ENCODE results near the gene ATAD3C. TPM values are rescaled to one million over a fixed set of nuclear protein-coding genes. Genes with fewer than 3 reads are reported as not detected.
A peak's percentile ranks its signal among the peaks of the same experiment; 100 is the strongest.

The ATAD3C gene
- total RNA-seq, 2 donors from 2014 or later, result 0.55 TPM

- Mint-ChIP-seq H3K9me3 (peaks cover 3% of the 10 kb centered on the region), H3K27ac (no peak overlapping the region), H3K4me1 (peaks cover 12% of the 10 kb centered on the region), H3K27me3 (ENCODE audit: insufficient read depth) (peaks cover 8% of the 10 kb centered on the region), H3K36me3 (ENCODE audit: low read depth) (no peaks in the 10 kb centered on the region), H3K4me3 (no peak overlapping the region)
- no peaks in the 10 kb centered on the region for H3K36me3 ChIP-seq (ENCODE audit: control insufficient read depth, insufficient read depth, low read length)
- no peaks in the 10 kb centered on the region for H3K9me3 ChIP-seq (ENCODE audit: control insufficient read depth, low read length)
- H3K4me3 ChIP-seq (ENCODE audit: low read length), result no peak overlapping the region
- peaks cover 16% of the 10 kb centered on the region for H3K27me3 ChIP-seq (ENCODE audit: control insufficient read depth, insufficient read depth, low read length, poor library complexity, severe bottlenecking)
- peaks cover 17% of the 10 kb centered on the region for H3K4me1 ChIP-seq (ENCODE audit: control insufficient read depth, insufficient read depth, low read length)
- H3K9ac ChIP-seq (ENCODE audit: extremely low read depth, low read length, poor library complexity, severe bottlenecking), result no peak overlapping the region
- H3K27ac ChIP-seq (ENCODE audit: low read depth, low read length), result peak overlapping the region; percentile 79
- TF ChIP-seq CTCF (conservative IDR thresholded peaks at IDR 0.05), result no peak
- 85 to 87% methylated on average over 19 to 28 of the region's 28 CpGs for WGBS, 2 experiments (ENCODE audit: insufficient coverage in 1 of 2, insufficient read length in 1 of 2)
- no peak for DNase-seq
Observed at GRCh38 chr1:1432274-1432950, 17.1 kb upstream of the ATAD3C start.

GRCh38 chr1:1432951-1433803 lies 16.3 kb upstream of the ATAD3C start:
- Histone ChIP-seq H3K4me1 (ENCODE audit: control insufficient read depth, insufficient read depth, low read length) (peaks cover 17% of the 10 kb centered on the region), H3K27me3 (ENCODE audit: control insufficient read depth, insufficient read depth, low read length, poor library complexity, severe bottlenecking) (peaks cover 16% of the 10 kb centered on the region), H3K27ac (ENCODE audit: low read depth, low read length) (peak overlapping the region; percentile 79), H3K9ac (ENCODE audit: extremely low read depth, low read length, poor library complexity, severe bottlenecking) (no peak overlapping the region), H3K4me3 (ENCODE audit: low read length) (no peak overlapping the region), H3K36me3 (ENCODE audit: control insufficient read depth, insufficient read depth, low read length) (no peaks in the 10 kb centered on the region), H3K9me3 (ENCODE audit: control insufficient read depth, low read length) (no peaks in the 10 kb centered on the region)
- TF ChIP-seq CTCF (conservative IDR thresholded peaks at IDR 0.05), result no peak
- Mint-ChIP-seq H3K9me3 (peaks cover 3% of the 10 kb centered on the region), H3K4me1 (peaks cover 12% of the 10 kb centered on the region), H3K36me3 (ENCODE audit: low read depth) (no peaks in the 10 kb centered on the region), H3K27me3 (ENCODE audit: insufficient read depth) (peaks cover 8% of the 10 kb centered on the region), H3K4me3 (no peak overlapping the region), H3K27ac (no peak overlapping the region)
- WGBS, 2 experiments (ENCODE audit: insufficient coverage in 1 of 2, insufficient read length in 1 of 2), result 56 to 63% methylated on average over 25 to 34 of the region's 34 CpGs
- peak; percentile 86 for DNase-seq

- TF ChIP-seq CTCF (conservative IDR thresholded peaks at IDR 0.05), result no peak
- Histone ChIP-seq H3K4me1 (ENCODE audit: control insufficient read depth, insufficient read depth, low read length) (peaks cover 17% of the 10 kb centered on the region), H3K4me3 (ENCODE audit: low read length) (no peak overlapping the region), H3K27me3 (ENCODE audit: control insufficient read depth, insufficient read depth, low read length, poor library complexity, severe bottlenecking) (peaks cover 16% of the 10 kb centered on the region), H3K9ac (ENCODE audit: extremely low read depth, low read length, poor library complexity, severe bottlenecking) (no peak overlapping the region), H3K36me3 (ENCODE audit: control insufficient read depth, insufficient read depth, low read length) (no peaks in the 10 kb centered on the region), H3K27ac (ENCODE audit: low read depth, low read length) (peak overlapping the region; percentile 79), H3K9me3 (ENCODE audit: control insufficient read depth, low read length) (no peaks in the 10 kb centered on the region)
- 53 to 64% methylated on average over 11 to 12 of the region's 12 CpGs for WGBS, 2 experiments (ENCODE audit: insufficient coverage in 1 of 2, insufficient read length in 1 of 2)
- H3K36me3 Mint-ChIP-seq (ENCODE audit: low read depth), result no peaks in the 10 kb centered on the region
- no peak overlapping the region for H3K27ac Mint-ChIP-seq
- no peak overlapping the region for H3K4me3 Mint-ChIP-seq
- H3K27me3 Mint-ChIP-seq (ENCODE audit: insufficient read depth), result peaks cover 4% of the 10 kb centered on the region
- no peaks in the 10 kb centered on the region for H3K9me3 Mint-ChIP-seq
- DNase-seq, result peak; percentile 80
- peaks cover 12% of the 10 kb centered on the region for H3K4me1 Mint-ChIP-seq
Observed at GRCh38 chr1:1433804-1434130, 15.7 kb upstream of the ATAD3C start.

Measured in endodermal cell (in vitro differentiated cells).